Stimulated activated CD8-positive, alpha-beta memory T cell treated with anti-CD3 and anti-CD28 coated beads, Interleukin-4, amount 100 ng/mL, for 24 hours (primary cell): ENCODE results near the gene SLIT3.

ENCODE experiments used
- DNase-seq: peaks from one replicate; pipeline ENCODE4 v3.0.0-alpha.2; 2020; ENCODE audit warnings: low read depth

Gene SLIT3

DNA sequence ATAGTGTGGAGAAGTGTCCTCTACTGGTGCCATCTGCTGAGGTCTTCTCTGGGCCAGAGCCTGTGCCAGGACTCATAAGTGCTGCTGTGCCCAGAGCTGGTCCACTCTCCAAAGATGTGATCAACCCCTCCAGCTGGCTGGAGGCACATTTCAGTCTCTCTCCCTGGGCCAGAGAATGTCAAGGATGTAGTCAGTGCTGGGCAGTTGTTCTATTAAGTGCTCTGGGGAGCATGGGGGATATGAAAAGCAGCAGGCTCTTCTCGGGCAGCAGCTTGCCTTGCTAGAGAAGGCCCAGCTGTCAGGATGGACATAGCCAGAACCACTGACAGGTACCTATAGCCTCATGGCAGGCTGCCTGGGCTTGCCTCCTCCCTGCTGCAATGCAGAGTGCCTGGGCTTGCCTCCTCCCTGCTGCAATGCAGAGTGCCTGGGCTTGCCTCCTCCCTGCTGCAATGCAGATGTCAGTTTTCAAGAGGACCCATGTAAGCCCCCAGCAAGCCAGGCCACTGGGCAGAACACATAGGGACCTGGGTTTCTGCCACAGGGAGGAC lies 564.6 kb downstream of the SLIT3 start:
- no peak for DNase-seq

DNA sequence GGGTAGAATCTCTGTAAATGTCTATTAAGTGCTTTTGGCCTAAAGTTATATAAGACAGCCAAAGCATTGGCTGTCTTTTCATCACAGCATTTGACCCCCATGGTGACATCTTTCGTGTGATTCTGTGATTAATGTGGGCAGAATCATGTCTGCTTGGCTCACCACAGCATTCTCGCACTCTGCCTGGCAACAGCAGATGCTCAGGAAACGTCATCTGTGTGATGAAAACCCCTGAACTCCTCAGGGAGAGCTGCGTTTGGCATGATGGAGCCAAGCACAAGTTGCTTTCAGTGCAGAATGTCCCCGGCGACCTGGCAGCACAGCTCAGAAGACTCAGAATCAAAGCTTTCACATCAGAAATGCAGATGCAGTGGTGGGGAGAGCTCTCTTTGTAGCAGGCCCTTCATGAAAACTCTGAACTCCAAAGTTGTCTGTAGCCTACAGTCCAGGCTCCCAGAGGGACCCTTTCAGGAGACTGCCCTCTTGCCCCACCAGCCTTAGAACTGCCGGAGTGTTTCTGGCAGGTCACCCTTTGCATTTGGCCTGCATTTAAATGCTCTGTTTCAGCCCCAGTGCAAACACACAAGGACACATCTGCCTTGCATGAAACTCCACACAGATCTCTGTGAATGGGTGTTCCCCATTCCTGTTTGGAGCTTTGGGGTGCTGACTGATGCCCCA lies 566.2 kb downstream of the SLIT3 start:
- DNase-seq = no peak

DNA sequence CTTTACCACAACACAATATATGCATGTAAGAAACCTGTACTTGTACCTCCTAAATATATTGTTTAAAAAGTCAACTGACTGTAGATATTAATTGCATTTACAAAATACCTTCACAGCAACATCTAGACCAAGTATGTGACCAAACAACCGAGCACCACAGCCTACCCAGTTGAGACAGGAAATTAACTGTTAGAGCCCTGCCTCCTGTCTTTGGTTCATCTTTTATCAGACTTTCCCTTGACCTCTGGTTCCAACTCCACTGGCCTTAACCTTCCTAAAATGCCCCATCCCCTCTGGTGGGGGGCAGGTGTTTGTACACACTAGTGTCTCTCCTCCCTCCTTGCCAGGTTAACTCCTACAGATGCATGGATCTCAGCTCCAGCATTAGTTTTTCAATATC lies 566.8 kb downstream of the SLIT3 start:
- DNase-seq = no peak

GRCh38 chr5:168728546-168729211 lies 572.3 kb downstream of the SLIT3 start:
- DNase-seq = no peak

DNA sequence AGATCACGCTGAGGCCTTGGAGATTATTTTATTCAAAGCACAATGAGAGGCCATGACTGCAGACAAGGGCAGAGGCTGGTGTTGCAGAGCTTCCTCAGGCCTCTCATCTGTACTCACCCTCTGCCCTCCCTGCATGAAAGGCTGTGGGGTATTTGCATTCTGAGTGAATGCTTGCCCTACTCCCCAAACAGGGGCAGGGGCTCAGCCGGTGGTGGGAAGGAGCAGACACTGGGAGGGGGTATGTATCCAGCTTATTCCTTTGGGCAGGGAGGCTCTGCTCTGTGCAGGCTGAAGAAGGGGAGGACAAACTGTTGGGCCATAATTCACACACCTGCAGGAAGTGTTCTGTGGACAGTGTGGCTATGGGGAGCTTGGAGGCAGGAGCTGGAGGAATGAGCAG lies 573.4 kb downstream of the SLIT3 start:
- DNase-seq = no peak

GRCh38 chr5:168726342-168726741 lies 574.6 kb downstream of the SLIT3 start:
- no peak for DNase-seq

DNA sequence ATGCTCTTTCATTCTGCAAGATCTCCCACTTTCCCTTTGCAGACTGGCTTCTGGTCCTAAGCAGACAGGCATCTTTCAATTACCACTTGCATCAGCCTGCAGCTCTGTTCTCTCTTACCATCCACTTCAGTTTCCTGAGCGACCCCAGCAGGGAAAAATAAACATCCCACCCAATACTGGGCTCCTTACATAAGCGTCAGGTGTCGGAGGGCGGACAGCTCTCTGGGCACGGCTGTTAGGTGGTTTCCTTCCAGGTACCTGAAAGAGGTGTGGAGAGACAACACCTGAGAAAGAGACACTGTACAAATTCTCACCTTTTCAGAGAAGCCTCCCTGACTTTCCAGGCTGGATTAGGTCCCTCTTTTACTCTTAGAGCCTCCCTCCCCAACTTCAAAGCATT lies 576.7 kb downstream of the SLIT3 start:
- DNase-seq = no peak

- no peak for DNase-seq
These were observed 577.9 kb downstream of the SLIT3 start for GRCh38 chr5:168723037-168723436.

DNA sequence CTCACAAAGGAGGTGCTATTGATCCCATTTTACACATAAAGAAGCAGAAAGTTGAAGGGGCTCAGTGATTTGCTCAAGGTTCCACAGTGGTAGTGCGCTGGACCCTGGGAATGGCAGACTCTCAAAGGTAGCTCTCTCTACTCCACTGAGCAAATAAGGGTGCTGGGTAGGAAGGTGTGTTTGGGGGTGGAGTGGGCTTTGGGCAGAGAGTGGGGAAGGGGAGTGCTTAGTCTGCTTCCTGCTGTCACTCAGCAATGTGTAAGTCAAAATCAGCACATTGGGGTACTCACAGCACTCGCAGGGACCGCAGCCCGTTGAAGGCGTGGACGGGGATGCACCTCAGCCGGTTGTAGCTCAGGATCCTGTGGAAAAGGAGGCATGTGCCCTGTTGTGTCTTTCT lies 579.0 kb downstream of the SLIT3 start:
- DNase-seq = no peak

- no peak for DNase-seq
These were observed 579.8 kb downstream of the SLIT3 start for GRCh38 chr5:168721002-168721753.

GRCh38 chr5:168720575-168720974 lies 580.4 kb downstream of the SLIT3 start:
- DNase-seq = no peak

DNA sequence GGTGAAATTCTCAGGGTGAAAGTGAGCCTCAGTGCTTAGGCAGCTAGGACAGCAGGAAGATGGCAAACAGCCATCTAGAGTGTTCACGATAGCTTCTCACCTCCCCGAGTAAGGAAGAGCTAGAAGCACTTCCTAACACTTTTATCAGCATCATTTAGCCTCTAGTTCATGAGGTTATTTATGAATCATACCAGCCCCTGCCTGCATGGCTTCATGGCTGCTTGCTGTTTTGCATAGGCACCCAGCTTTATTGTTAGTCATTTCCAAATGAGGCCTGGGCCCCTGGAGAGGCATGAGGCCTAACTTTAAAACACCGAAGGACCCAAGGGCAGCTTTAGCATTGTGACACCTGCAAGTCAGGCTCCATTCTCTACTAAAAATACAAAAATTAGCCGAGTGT lies 586.9 kb downstream of the SLIT3 start:
- DNase-seq = no peak

DNA sequence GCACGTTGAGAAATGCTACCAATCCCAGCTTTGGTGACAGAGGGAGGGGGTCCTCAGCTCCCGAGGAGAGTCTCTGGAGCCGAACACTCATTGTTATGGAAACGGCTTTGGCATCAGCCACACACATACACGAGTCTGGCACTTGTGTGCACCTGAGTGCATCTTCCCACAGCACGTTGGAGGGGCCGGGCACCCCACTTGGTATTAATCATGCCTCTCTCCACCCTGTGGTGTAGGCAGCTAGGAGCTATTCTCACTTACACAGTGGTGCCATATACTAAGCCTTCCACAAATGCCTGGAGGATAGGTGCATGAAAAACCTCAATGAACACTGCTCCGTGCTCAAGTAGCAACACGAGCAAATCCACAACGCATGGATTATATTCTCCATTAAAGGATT lies 587.9 kb downstream of the SLIT3 start:
- no peak for DNase-seq

DNA sequence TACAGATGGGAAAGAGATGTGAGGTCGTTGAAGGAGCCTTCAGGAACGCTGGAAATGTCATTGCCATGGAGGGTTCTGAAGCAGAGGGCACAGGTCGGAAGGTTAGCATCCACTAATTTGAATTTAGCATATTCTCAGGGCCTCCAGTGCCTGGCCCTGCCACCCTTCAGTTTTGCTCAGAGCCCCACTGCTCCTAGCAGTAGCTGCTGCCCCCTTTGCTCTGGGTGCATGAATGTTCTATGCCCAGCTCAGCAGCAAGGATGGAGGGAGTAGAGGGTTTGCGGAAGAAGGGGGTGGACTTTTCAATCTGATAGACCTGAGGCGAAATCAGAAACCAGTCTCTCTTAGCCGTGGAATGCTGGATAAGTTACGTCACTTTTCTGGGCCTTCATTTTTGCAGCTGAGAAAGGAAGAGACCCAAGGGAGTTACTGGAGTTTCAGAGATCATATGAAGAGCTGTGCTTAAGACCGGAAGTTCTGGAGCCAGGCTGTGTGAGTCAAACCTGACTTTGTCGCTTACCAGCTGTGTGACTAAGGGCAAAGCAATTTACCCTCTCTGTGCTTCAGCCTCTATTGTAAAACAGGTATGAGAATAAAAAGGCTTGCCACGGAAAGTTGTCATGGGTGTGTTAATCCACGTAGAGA lies 588.5 kb downstream of the SLIT3 start:
- no peak for DNase-seq

DNA sequence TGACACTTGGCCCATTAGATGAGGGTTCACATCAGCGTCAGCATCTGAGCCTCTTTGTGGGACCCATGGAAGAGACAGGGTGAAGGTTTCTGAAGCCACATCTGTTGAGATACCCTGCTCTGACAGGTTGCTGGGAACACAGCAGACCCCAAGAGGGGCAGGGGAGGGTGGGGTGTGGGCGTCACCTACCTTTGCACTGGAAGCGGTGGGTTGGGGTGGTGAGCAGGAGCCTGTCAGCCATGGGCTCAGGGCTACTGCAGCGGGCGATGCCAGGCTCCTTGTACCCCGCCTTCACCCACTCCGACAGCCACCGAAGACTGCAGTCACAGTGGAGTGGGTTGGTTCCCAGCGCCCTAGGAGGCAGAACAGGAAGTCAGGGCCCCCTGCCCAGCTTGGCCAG lies 590.2 kb downstream of the SLIT3 start:
- no peak for DNase-seq

DNA sequence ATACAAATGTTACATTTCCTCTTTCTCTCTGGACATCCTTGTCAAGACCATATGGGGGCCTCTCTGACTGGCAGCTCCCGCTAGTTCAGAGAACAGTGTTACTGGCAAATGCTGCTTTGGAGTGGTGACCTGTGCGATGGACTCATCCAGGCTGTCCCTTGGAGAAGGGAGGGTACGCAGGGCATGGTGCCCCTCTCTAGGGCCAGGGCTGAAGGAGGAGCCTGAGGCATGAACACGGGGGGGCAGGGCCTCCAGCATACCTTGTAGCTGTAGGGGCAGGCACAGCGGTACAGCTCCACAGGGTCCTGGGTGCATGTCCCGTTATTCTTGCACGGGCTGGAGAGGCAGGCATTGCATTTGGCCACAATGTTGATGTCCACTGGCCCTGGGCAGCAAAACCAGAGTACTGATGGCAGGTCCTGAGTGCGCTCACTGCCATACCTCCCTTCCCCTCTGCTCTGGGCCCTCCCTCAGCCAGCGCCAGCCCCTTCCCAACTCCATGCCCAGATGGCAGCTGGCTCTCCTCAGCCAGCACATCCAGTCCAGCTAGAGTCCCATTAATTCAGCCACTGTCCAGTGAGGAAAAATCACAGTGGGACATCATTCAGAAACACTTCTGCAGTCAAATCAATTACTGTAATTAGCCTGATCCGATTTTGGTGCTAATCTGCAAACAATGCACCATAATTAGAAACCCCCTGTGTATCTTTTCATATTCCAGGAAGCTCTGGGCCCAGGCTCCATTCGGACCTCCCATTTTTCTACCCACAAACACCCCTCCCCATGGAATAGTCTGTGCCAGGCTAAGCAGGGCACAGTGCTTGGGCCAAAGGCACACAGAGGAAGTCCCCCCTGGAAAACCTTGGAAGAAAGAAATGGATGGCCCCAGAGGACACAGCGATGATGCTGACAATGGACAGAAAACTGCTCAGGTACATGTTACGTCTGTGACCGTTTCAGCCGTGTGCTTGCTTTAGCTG lies 592.9 kb downstream of the SLIT3 start:
- no peak for DNase-seq

GRCh38 chr5:168706655-168707069 lies 594.3 kb downstream of the SLIT3 start:
- no peak for DNase-seq

DNA sequence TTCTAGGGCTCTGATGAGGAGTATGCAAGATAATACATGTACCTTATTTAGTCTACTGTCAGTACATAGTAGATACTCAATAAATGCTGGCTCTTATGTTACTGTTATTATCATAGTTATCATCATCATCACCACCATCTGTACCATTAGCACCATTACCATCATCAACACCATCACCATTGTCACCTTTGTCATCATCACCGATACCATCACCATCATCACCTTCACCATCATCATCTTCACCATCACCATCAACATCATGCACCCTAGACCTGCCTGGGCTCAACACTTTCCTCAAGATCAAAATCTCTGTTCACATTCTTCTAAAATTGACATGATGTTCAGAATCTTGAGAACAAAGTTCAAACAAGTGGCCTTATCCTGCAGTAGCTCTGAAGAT lies 595.6 kb downstream of the SLIT3 start:
- no peak for DNase-seq

DNA sequence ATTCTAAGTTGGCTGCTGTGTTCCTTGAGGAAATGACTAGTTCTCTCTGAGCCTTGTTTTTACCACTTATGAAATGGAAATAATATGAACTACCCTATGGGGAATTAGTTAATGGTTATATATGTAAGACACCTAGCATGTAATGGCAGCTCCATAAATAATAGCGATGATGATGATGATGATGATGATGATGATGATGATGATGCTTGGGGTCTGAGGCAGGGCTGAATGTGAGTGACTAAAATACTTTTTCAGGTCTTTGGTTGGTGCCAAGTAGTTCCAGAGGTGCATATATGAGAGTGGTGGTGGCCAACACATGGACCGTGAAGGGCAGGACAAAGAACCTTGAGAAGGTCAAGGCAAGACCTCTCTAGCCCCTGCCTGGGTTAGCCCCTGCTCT lies 598.4 kb downstream of the SLIT3 start:
- no peak for DNase-seq

- DNase-seq = no peak
These were observed 599.3 kb downstream of the SLIT3 start for GRCh38 chr5:168701641-168702040.

DNA sequence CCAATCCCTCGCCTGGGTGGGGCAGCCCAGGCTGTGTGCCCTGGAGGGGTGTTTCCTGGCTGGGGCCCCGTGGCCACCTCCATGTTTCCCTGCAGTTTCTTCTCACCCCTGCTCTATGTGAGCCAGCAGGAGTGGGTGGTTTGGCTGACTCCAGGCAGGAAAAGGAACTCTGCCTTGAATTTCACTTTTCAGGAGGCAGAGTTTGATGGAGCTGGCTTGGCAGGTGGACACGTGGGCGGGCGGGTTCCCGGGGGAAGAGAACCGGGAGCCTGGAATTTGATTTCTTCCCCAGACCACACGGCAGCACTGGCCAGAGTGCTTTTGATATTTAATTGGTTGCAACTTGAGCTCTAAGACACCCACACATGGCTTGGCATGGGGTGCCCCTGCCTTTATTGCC lies 601.9 kb downstream of the SLIT3 start:
- no peak for DNase-seq
